HG02610 (cell line): Measurements from ENCODE around the gene MADD.
"Not testable (repeated sequence)": the region's sequence is repeated elsewhere in the genome, so short reads cannot be mapped to it uniquely, and the experiment has no call there.

Experiments used
- ATAC-seq: cut with Tn5 transposase; IDR thresholded peaks from one replicate; pipeline ENCODE4 v1.9.1; 2021; ENCODE audit warnings: mild to moderate bottlenecking, moderate library complexity; ENCODE audit not compliant: unreplicated experiment

MADD gene

GRCh38 chr11:47272706-47273105 lies 2.8 kb downstream of the MADD start:
- ATAC-seq = no peak

- ATAC-seq = no peak
These were observed 4.7 kb downstream of the MADD start for GRCh38 chr11:47274495-47275235.

GRCh38 chr11:47276923-47277322 lies 7.0 kb downstream of the MADD start:
- no peak for ATAC-seq

GRCh38 chr11:47278058-47278457 lies 8.1 kb downstream of the MADD start:
- no peak for ATAC-seq

GRCh38 chr11:47278769-47279168 lies 8.8 kb downstream of the MADD start:
- no peak for ATAC-seq

- no peak for ATAC-seq
These were observed 10.2 kb downstream of the MADD start for GRCh38 chr11:47280099-47280498.

GRCh38 chr11:47280860-47281259 lies 10.9 kb downstream of the MADD start:
- ATAC-seq = no peak

- ATAC-seq = no peak
These were observed 12.5 kb downstream of the MADD start for GRCh38 chr11:47282462-47282861.

GRCh38 chr11:47284151-47284550 lies 14.2 kb downstream of the MADD start:
- ATAC-seq = no peak

- ATAC-seq = no peak
These were observed 16.2 kb downstream of the MADD start for GRCh38 chr11:47285969-47286770.

- ATAC-seq = no peak
These were observed 18.1 kb downstream of the MADD start for GRCh38 chr11:47288066-47288465.

- no peak for ATAC-seq
These were observed 19.9 kb downstream of the MADD start for GRCh38 chr11:47289856-47290255.

- ATAC-seq = no peak
These were observed 25.5 kb downstream of the MADD start for GRCh38 chr11:47295385-47295784.

- ATAC-seq = no peak
These were observed 26.1 kb downstream of the MADD start for GRCh38 chr11:47296045-47296444.

- ATAC-seq = no peak
These were observed 29.1 kb downstream of the MADD start for GRCh38 chr11:47299078-47299477.

GRCh38 chr11:47302853-47303252 lies 32.9 kb downstream of the MADD start:
- ATAC-seq = no peak

- no peak for ATAC-seq
These were observed 36.0 kb downstream of the MADD start for GRCh38 chr11:47305734-47306483.

GRCh38 chr11:47306484-47306844 lies 36.5 kb downstream of the MADD start:
- no peak for ATAC-seq

GRCh38 chr11:47308050-47308823 lies 38.3 kb downstream of the MADD start:
- no peak for ATAC-seq

- no peak for ATAC-seq
These were observed 45.1 kb downstream of the MADD start for GRCh38 chr11:47314992-47315391.

GRCh38 chr11:47316501-47316900 lies 46.6 kb downstream of the MADD start:
- ATAC-seq = not testable (repeated sequence)
